ENCODE results near the gene ETV6.
A peak's percentile ranks its signal among the peaks of the same experiment; 100 is the strongest.

ETV6 gene

DNA sequence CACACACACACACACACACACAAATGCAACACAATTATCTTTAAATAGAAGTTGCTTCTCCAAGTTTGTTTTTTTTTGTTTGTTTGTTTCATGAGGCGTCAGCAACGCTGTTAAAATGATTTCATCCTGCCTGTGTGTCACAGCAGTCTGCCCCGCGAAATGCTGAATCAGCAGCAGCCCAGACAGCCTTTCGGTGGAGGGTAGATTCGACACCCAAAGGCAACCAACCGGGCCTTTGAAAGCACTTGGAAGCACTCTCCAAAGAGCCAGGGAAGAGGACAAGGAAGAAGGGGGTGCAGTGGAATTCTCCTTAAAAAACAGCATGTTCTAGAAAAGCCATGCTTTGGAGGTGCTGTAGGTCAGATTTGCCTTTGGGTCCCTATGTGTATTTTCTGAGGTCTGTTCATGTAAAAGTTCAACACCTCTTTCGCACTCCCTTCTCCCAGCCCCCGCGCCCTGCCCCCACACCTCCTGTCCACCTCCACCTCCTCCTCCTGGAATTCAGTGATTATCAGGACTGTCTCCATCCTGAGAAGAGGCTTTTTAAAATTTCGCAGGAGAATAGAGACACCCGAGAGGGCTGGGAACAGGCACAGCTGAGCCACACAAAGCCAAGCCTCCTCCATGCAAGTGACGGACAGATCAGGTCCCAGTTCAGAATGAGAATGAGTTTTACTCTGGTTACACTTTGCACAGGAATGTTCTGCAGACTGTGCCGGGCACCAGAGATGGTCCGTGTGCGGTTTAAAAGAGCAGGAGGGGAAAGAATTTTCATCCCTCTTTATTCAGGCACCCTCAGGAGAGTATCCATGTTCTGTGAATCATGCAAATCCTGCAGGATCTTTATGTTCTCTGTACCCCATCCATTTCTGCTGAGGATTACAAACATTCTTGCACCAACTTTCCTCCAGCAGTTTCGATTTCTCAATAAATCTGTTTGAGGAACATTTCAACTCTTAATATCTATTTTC, 177.9 kb downstream of the ETV6 start:
- no peak for DNase-seq (ENCODE audit: low spot score)

- DNase-seq (ENCODE audit: low spot score): no peak
These were observed 180.3 kb downstream of the ETV6 start for GRCh38 chr12:11829764-11830194.

DNA sequence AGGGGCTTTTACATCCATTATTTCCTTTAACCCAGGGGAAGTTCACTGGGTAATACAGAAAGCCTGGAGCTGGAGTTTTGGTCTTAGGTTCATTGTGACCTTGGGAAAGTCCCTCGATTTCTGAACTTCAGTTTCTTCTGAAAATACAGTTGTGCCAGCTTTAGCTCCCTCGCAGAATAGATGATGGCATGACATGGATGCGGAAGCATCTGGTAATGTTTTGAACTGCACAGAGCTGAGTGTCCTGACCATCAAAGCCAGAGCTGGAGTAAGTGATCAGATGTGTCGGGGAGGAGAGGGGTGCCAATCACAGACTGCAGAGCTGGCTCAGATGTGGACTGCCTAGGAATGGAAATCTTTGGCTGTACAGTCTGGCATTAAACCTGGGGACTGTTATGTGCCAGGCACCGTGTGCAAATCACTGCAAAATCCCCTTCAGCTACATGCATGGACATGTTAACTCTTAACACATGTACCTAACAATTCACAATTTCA, 180.9 kb downstream of the ETV6 start:
- DNase-seq (ENCODE audit: low spot score): no peak

GRCh38 chr12:11832093-11832492, 182.6 kb downstream of the ETV6 start:
- no peak for DNase-seq (ENCODE audit: low spot score)

- DNase-seq (ENCODE audit: low spot score): no peak
These were observed 183.9 kb downstream of the ETV6 start for GRCh38 chr12:11833174-11833895.

- DNase-seq (ENCODE audit: low spot score): no peak
These were observed 184.8 kb downstream of the ETV6 start for GRCh38 chr12:11834104-11834812.

GRCh38 chr12:11834931-11835330, 185.5 kb downstream of the ETV6 start:
- no peak for DNase-seq (ENCODE audit: low spot score)

DNA sequence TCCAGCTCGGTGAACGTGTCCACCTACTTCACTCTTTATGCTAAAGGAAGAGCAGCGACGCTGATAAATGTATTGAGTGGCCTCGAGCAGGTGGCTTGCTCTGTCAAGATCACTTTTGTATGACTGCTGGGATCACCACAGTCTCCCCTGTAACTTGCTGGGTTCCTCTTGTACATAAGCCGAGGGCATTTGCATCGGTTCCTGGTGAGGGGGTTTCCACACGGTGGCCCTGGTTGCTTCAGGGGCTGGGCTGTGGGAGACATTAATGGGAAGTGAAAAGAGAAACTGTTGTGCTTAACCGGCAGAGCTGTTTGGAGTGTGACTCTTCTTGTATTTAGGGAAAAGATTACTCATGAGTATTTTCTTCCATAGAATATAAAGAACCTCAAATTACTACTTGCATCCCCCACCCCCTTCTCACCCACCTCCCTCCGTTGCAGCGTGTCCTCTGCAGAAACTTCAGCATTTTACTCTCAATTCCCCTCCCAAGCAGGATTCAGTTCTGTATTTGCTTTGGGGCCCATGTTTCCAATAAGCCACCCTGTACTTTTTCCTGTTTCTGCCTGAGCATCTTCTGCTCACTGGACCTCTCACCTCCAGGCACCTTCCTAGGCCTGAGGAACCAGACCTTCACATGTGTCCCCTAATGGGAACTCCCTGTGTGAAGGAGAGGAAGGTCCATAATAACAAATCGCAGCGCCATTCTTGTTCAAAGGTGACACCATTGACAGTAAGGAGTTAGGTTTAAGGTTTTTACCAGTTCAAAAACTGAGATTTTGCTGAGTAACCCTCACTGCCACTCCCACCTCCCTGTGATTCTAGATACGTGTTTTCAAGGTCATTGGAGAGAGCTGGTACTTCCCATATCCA, 187.0 kb downstream of the ETV6 start:
- DNase-seq (ENCODE audit: low spot score): no peak

DNA sequence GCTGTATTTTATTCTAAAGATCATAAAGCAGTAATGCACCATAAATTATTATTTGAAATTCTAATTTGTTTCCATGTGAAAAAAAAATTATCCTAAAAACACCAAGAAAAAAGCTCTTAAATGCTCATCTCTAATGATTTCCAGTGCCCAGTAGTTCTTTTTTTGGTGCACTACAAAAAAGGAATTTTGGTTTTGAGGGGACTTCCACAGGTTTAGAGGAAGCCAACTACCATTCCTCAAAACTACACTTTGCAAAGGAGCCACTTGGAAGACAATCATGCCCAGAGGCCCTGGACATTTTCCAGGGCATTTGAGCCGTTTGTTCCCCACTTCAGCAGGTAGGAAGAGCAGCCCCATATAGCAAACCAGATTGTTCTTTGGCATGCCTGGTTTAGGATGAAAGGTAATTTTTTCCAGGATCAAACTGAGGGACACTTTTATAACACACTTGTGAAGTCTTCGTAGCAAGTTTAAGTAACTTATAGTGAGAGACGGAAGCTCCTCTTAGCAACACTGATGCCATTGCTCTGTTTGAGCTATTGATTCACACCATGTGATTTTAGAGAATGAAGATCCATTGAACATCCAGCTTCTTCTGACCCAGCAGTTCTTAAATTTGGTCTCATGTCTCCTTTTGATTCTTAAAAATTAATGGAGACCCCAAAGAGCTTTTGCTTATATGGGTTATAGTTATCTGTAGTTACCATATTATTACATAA, 187.9 kb downstream of the ETV6 start:
- no peak for DNase-seq (ENCODE audit: low spot score)

DNA sequence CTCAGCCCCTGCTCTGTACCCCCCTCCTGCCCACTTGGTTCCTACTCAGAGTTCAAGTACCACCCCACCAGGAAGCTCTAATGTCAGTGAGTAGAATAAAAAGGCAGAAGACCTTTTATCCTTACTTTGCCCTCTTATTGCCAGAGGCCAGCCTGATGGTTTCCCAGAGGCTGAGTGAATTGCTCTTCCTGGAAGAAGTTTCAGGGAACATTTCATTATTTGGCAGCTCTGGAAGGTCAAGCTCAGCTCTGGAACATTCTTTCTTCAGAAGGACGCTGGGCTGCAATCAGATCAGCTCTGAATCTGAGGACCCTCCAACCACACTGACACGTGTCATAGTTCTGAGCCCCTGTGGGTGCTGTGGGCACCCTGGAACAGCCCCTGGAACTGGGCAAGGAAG, 188.9 kb downstream of the ETV6 start:
- no peak for DNase-seq (ENCODE audit: low spot score)

DNA sequence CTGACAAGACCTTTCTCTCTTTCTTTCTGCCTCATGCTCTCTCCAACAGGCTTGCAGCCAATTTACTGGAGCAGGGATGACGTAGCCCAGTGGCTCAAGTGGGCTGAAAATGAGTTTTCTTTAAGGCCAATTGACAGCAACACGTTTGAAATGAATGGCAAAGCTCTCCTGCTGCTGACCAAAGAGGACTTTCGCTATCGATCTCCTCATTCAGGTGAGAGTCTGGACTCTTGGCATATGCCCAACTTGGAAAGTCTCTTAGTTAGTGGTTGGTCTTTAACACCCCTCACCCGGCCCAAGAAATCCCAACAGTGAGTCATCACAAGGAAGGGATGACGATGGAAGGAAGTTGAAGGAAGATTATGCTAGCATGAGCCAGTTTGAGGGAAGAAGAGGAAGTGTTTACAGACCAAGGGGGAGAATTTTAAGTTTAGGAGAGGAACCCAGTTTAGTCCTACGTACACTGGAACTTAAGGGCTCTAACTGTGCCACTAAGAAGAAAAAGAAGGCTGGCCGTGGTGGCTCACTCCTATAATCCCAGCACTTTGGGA, 189.7 kb downstream of the ETV6 start:
- no peak for DNase-seq (ENCODE audit: low spot score)

- peak; percentile 3 for DNase-seq (ENCODE audit: low spot score)
These were observed 190.9 kb downstream of the ETV6 start for GRCh38 chr12:11840366-11840765.

DNA sequence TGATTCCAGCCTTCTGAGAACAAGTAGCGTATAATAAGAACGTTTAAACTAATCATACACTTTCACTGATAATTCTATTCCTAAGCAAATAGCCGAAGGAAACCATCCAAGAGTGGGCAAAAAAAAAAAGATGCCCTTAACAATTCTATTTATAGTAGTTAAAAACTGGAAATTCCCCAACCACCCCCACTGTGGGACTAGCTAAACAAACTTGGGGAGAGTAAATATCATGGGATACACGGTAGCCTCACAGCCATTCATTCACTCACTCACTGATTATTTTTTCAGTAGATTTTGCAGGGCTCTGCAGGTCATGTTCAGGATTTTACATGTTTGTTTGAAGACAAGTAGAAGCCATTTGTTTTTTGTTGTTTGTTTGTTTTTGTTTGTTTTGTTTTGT, 197.0 kb downstream of the ETV6 start:
- no peak for DNase-seq (ENCODE audit: low spot score)

- no peak for DNase-seq (ENCODE audit: low spot score)
These were observed 198.1 kb downstream of the ETV6 start for GRCh38 chr12:11847539-11847938.

GRCh38 chr12:11849757-11850504, 200.5 kb downstream of the ETV6 start:
- DNase-seq (ENCODE audit: low spot score): no peak

- no peak for DNase-seq (ENCODE audit: low spot score)
These were observed 203.7 kb downstream of the ETV6 start for GRCh38 chr12:11853126-11853525.

DNA sequence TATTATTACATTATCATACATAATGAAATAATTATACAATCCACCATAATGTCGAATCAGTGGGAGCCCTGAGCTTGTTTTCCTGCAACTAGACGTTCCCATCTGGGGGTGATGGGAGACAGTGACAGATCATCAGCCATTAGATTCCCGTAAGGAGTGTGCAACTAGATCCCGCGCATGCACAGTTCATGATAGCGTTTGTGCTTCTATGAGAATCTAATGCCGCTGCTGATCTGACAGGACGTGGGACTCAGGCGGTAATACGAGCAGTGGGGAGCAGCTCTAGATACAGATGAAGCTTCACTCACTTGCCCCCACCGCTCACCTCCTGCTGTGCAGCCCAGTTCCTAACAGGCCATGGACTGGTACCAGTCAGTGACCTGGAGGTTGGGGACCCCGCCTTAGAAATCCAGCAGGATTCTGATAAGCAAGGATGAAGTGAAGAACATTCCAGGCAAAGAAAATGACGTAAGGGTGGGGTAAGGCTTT, 204.6 kb downstream of the ETV6 start:
- DNase-seq (ENCODE audit: low spot score): no peak

DNA sequence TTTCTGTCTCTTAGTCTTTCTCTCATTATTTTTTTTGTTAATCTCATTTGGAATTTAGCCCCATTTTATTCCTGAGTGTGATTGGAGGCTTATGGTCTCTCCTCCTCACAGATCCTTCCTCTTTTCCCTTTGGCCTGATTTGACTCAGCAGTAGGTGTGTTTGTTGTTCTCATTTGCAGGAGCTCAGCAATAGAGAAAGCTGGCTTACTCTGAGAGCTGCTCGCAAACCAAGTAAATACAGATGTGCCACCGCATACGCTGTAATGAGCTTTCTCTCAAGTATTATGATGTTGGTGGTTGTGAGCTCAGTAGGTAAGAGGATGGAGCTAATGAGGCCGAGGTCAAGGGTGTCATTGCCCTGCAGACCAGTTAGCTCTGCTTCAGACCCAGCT, 206.5 kb downstream of the ETV6 start:
- no peak for DNase-seq (ENCODE audit: low spot score)

DNA sequence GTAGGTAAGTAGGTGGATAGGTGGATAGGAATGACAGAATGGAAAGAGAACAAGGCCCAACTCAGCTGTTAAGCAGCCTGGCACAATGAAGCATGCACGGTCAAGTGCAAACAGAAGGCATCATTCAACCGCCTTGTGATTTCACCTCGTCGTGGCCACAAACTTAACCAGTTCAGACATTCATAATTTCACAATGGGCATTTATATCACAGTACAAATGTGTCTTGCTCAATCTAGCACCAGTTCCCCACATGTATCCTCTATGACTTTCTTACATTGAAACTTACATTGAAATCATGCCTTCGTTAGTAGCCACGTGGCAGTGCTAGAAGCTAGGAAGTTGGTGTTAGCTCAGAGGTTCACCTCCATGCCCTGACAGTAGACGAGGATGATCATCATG, 207.5 kb downstream of the ETV6 start:
- no peak for DNase-seq (ENCODE audit: low spot score)
